ENCODE results near the gene TMEM132C.

DNA sequence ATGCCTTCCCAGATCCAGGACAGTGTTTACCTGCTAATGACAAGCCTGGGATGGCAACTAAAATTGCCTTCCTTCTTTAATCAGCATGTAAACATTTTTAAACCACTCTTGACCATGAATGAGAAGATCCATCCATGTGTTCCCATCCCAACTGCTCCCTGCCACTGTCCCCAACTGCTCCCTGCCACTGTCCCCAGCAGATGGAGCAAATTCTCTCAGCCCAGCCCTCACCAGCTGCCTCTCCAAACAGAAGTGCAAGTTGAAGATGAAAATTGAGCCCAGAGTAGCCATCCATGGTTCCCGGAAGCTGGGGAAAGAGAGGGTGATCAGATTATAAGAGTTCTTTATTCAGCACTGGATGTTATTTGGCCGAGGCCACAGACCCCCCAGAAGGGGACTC is 423.7 kb downstream of the TMEM132C start:
- TF ChIP-seq CTCF (IDR thresholded peaks at IDR 0.05; ENCODE audit: low read depth, low read length, poor library complexity, severe bottlenecking) (no peak), EZH2phosphoT487 (IDR thresholded peaks at IDR 0.05; ENCODE audit: borderline replicate concordance, low read length) (no peak)

Measured in DOHH2 (cell line).